Stimulated activated CD4-positive, alpha-beta T cell treated with anti-CD3 and anti-CD28 coated beads, Interleukin-4, amount 100 ng/mL, for 4 hours (primary cell): ENCODE data around the gene TSGA10.
"Not testable (repeated sequence)": the region's sequence is repeated elsewhere in the genome, so short reads cannot be mapped to it uniquely, and the experiment has no call there.

ENCODE experiments used
- DNase-seq, 2 experiments: peaks; one replicate each; pipeline ENCODE4 v3.0.0-alpha.2; 2020

TSGA10 gene

DNA sequence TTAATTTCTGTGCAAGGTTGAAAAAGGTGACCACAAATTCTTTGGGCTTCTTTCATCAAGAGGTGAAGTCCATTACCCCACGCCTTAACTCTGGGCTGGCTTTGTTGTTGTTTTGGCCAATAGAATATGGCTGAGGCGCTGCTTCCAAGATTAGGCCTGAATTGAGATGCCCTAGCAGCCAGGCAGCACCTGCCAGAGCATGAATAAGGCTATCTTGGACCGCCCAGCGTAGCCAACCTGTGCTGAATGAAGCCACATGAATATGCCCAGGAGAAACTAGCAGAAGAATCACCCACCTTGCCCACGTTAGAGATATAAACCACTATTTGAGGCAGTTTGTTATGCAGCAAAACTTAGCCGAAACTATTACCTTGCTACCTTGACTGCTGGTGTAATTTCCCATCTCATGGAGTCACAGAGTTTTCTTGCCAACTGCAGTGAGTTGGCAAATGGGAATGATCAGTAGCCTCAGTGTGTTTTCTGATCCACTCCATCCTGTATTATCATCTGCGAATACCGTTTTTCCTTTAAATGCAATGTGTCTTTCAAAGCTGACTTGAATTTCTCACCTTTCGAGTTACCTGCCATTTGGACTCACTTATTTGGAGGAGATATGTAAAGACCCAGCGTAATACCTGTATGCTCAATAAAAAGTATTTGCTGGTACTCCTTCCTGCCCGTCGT is 679 bp downstream of the TSGA10 start:
- no peak for DNase-seq

DNA sequence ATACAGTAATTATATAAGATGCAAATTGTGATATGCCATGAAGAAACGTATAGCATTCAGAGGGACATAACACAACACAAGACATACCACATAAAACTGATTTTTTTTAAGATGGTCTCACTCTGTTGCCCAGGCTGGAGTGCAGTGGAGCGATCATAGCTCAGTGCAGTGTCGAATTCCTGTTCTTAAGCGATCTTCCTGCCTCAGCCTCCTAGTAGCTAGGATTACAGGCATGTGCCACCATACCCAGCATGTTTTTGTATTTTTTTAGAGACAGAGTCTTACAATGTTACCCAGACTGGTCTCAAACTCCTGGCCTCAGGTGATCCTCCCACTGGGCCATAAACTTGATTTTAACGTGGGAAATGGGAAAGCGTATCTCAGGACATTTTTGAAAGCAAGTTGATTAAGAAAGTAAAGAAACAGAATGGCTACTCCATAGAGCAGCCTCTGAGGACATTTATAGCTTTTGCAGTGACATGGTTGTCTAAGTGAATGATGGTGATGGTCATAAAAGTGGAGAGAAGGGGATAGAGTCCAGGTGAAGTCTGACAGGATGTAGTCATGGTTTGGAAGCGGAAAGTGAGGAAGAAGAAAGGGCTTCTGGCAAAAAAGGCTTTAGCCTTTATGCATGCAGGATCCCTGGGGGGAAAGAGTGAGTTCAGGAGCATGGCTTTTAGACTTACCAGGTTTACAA is 2.4 kb downstream of the TSGA10 start:
- DNase-seq = no peak

DNA sequence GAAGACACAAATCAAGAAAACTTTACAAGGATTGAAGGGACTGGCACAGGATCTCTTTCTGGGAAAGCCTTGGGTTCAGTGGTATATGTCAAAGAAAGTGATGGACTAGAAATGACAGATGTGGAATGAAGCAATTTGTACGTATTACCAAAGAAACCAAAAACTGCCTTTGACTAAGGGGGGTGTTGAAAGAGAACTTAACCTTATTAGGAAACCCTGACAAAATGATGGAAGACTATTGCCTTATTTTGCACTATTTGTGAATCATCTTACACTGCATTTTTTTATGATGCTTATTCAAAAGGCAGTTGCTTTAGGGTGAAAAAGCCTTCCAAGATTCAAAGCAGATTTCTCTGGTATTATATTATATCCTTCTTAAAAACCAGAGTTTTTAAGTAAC is 4.0 kb downstream of the TSGA10 start:
- DNase-seq = no peak

DNA sequence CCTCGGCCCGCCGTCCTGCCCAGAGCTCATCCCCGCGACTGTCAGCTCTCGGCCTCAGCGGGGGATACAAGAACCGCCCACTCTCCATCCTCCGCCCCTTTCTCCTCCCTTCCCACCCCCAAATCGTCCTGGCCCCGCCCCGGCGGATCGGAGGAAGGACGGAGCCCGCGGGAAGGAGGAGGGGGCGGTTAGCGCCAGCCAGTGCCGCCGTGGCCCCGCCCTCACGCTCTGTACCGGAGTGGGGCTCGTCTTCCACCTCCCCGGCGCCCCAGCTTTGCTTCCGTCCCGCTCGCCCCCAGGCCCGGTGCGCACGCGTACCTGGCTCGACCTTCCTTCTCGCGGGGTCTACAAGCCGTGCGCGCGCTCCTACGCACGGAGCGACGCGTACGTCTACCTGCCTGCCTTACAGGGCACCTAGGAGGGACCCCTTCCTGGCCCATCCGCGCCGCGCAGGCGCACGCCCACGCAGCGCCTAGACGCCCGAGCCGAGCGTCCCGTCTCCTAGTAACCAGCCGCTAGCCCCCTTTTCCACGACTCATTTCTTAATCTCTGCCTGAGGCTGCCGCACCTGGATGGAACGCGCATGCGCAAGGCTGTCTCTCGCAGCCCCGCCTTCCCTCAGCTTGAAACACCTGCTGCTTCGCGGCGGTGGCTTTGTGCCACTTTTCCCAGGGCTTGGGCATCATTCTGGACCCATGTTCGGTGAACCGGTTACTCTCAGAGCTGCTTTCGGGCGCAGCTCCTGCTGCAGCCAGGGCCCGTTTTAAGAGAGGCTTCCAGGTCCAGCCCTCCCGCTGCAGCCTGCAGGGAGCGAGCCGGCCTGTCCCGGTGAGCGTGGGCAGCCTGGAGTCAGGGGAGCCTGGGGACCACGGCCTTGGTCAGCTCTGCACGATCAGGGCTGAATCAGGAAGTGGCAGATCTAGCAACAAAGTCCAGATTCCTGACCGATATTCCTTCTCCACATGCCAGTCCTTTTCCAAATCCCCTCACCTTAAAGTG is 13.3 kb downstream of the TSGA10 start, which contains the start of gene C2orf15:
TSS of gene C2orf15 (plus strand) at position 598 of the 999 bp plus-strand sequence. CDS start 8,852 bp downstream, outside the sequence.
- DNase-seq = peak; percentile 97

DNA sequence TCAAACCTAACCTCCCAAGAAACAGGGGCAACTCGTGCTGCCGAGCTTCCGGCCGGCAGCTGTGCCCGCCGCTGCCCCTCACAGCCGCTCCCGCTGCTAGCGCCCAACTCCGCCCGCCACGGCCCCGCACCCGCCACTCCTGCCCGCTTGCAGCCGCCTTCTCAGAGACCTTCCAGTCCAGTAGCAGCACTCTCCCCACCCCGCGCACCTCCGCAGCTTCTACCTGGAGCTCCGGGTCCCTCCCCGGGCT is 14.0 kb downstream of the TSGA10 start:
- no peak for DNase-seq

DNA sequence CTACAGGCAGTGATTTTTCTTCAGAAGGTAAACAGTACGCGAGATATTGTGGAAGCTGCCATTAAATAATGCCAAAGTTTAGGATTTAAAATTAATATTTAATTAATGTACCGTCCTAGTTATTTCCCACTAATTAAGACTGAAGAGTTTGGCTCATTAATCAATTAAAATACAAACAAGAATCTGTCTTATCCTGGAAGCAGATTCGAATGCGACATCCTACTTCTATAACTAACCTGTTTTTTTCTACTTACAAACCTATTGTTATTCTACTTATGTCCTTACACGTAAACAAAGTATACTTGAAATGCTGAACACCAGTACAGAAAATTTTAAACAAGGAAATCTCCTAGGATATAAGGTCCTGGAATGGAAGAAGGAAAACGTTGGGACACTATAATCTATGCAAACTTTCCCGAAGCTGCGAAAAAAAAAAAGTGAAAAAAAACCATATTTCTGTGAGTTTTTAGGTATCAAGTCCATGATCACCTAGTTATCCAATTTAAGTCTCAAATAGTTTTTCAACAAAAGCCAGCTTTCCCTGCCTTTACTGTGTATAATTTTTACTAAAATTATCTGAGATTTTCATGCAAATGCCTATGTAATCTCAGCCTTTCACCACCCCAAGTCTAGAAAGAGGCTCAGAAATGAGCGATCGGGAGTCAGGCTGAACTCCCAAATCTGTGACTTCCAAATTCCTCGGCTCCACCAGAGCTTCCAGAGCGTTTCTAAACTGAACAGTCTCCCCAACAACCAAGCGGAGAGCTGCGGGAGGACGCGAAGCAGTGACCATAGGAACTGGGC is 14.5 kb downstream of the TSGA10 start:
- no peak for DNase-seq

DNA sequence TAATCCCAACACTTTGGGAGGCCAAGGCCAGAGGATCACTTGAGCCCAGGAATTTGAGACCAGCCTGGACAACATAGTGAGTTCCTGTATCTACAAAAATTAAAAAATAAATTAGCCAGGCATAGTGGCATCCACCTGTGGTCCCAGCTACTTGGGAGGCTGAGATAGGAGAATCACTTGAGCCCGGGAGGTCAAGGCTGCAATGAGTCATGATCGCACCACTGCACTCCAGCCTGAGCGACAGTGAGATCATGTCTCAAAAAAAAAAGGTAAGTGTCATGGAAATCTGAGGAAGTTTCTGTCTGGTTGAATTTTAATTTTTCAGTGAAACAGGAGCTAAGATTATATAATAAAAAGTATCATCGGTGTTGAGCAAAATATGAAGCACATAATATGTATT is 15.7 kb downstream of the TSGA10 start:
- no peak for DNase-seq

DNA sequence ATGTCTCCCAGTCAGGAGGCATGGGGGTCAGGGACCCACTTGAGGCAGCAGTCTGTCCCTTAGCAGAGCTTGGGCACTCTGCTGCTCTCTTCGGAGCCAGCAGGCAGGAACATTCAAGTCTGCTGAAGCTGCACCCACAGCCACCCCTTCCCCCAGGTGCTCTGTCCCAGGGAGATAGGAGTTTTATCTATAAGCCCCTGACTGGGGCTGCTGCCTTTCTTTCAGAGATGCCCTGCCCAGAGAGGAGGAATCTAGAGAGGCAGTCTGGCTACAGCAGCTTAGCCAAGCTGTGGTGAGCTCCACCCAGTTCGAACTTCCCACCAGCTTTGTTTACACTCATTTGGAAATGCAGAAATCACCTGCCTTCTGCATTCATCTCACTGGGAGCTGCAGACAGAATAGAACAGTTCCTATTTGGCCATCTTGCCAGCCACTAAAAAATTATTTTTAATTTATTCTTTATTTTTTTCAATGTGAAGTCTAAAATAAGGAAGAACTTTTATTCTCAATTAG is 19.6 kb downstream of the TSGA10 start:
- not testable (repeated sequence) for DNase-seq

DNA sequence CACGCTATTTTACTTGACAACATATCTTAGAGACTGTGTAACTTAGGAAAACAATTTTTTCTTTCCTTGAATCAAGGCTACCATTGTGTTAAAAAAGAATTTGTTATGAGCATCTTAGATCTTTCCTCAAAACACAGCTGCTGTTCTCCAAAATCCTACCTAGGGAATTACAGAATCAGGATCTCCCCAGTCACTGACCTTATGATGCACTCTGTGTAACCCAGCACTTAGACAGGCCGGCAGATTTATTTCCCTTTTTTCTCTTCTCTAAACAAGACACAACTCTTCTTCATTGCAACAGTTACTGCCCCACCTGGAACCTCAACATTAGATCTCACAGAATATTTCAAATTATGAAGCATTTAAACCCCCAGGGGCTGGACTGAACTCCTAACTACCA is 26.8 kb downstream of the TSGA10 start:
- DNase-seq = no peak

DNA sequence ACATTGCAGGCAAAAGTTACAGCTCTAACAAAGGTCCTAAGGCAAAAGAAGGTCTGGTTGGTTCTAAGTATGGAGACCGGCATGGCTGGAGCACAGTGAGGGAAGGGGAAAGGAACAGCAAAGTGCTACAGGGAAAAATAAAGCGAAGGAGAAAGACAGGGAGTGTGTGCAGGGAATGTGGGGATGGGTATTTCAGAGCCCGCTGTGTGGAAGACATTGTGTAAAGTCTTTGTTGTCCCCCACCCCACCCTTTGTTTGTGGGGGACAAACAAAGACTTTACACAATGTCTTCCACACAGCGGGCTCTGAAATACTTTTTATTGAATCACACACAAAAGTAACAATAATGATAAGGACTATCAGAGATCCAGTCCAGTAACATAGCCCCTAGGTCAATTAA is 42.1 kb downstream of the TSGA10 start:
- no peak for DNase-seq

DNA sequence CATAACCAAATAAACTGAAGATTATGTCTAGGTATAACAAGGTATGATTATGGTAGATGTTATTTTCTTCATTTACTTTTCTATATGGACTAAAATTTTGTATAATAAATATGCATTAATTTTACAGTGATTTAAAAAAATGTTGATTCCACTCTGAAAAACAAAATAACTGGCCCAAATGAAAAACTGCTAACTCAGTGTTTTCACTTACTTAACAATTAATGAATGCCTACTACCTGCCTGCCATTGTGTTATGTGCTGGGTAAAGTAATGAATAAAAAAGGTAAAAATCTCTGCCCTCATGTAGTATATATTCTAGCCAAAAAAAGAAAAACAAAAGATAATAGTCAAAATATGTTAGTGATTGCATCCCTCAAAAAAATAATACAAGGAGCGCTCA is 42.8 kb downstream of the TSGA10 start:
- no peak for DNase-seq

DNA sequence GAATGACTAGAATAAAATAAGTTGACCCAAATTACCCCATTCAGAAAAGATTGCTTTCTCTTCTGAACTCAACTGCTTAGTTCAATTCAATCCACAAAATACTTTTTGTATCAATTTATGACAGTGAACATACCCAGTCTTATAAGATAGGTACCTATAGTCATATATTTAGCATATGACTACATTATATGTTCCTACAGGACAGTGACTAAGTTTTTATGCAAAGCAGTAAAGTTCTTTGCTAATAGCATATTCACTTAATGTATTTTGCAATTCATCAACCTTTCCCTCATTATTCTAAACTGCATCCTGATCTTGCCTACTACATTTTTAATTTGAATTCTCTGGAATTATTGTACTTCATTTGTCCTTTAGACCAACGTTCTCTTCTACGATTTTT is 43.5 kb downstream of the TSGA10 start:
- DNase-seq = no peak

DNA sequence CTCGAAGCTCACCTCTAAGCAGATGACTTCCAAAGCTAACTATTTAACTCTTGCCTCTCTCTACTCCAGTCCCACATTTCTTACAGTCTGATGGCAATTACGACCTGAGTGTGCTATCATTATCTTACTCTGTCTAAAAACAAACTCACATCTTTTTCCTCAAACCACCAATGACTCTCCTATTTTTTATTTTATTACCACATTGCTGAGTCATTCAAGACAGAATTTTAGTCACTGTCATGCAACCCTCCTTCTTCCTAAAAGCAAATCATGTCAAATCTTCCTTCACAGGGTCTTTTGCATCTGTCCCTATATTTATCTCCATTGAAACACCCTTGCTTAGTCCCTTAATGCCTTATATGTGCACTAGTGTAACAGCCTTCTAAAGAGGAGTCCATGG is 47.8 kb downstream of the TSGA10 start:
- no peak for DNase-seq

DNA sequence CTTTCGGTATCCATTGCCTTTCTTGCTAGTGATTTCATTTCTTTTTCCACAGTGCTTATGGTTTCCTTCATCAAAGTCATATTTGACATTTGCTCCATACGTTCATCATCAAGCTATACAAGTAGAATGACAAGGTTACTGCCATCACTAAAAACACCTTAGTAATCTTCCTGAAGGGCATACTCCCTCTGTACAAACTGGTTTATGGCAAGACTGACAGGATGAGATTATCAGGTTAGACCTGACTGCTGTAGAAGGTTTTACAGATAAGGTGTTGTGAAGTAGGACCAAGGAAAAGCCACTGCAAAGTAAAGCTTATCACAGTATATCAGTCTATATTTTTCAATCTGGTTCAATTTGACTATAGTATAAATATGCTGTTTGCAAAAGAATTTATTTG is 50.7 kb downstream of the TSGA10 start:
- no peak for DNase-seq

DNA sequence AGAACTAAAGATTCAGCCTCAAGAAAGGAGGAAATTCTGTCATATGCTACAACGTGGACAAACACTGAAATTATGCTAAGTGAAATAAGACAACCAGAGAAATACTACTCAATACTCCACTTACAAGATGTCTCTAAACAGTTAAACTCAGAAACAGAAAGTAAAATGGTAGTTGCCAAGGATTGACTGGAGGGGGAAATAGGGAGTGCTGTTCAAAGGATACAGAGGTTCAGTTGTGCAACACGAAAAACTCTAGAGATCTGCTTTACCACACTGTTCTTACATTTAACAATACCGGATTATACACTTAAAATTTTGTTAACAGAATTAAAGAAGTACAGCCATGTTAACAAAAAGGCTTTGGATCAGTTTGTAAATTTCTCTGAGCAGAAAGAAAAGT is 53.0 kb downstream of the TSGA10 start:
- DNase-seq = no peak

DNA sequence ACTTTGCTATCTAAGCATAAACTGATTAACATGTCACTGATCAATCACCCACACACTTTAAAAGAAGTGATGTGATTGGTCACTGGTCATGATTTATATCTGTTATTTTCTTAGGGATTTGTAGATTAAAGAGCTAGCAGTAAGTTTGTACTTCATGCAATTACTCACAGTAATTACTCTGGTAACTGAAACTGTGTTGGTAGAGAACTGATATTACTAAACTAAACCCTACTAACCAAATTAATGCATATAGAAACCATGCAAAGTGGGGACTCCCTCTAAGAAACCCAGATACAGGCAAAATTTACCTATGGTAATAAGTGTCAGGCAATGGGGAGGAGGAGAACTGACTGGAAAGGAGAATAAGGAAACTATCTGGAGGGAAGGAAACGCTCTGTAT is 58.0 kb downstream of the TSGA10 start:
- no peak for DNase-seq

DNA sequence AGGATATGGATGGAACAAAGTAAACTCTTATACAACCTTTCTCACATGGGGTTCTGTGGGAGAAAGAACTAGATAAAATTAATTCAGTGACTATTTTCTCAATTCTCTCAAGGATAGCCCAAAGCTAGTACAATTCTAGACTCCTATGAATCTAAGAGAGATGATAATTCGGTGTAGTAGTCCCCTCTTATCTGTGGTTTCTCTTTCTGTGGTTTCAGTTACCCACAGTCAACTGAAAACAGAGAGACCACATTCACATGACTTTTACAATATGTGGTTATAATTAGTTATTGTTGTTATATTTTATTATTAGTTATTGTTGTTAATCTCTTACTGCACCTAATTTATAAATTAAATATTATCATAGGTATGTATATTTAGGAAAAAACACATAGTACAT is 66.7 kb downstream of the TSGA10 start:
- DNase-seq = no peak

DNA sequence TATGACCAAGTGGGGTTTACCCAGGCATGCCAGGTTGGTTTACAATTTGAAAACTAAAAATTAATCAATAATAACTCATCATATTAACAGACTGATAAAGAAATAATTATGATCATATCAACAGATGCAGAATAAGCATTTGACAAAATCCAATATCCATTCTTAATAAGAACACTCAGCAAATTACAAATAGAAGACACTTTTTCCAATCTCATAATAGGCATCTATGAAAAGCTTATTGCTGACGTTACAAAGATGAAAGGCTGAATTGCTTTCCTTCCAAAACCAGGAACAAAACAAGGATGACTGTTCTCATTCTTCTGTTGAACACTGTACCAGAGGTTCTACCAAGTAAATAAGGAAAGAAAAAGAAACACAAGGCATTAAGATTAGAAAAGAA is 68.4 kb downstream of the TSGA10 start:
- DNase-seq = no peak

DNA sequence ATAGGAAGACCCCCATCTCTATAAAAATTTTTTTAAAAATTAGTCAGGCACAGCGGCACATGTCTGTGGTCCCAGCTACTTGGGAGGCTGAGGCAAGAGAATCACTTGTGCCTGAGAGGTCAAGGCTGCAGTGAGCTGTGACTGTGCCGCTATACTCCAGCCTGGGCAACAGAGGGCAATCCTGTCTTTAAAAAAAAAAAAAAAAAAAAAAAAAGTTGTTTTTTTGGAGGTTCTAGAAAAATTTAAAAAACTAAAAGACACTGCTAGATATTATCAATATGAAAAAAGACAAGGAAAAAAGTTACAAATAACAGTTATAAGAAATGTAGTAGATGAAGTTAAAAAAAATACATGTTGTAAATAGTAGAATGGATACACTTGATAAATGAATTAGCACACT is 69.3 kb downstream of the TSGA10 start:
- DNase-seq = no peak

DNA sequence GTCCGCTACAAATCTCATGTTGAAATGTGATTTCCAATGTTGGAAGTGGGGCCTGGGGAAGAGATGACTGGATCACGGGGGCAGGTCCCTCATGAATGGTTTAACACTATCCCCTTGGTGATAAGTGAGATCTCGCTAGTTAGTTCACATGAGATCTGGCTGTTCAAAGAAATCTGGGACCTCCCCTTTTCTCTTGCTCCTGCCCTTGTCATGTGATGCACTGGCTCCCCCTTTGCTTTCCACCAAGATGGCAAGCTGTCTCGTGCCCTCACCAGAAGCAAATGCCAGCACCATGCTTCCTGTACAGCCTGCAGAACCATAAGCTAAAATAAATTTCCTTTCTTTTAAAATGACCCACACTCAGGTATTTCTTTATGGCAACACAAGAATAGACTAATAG is 70.5 kb downstream of the TSGA10 start:
- DNase-seq = no peak

DNA sequence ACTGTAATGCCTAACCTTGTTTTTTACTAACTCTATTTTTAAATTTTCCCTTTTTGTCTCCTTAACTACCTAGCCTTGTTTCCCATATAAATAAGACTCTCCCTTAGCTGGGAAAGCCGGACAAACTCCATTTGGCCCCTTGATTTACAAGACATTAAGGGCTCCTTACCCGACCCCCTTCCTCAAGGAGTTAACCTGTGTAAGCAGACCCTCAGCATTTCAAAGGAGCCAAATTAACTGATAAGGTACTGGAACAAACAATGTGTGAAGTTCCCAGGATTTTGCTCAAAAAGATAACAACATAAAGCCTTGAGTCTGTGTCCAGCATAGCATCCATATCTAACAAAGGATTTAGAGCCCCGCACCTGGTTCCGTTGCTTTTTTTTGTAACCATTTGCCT is 72.9 kb downstream of the TSGA10 start:
- no peak for DNase-seq

DNA sequence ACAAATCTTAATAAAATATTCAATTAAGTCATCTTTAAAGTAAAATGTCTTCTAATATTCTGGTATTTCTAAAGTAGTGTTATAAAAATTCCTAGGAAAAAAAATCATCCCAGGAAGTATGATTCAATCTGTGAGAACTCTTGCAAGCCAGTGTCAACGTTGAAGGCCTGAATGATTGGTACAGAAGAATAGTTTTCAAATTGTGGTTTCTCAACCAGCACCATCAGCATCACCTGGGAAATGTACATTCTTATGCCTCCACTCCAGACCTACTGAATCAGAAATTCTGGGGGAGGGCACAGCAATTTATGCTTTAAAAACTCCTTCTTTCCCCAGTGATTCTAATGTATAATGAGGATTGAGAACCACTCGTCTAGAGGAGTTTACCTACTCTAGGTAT is 75.5 kb downstream of the TSGA10 start:
- DNase-seq = no peak

DNA sequence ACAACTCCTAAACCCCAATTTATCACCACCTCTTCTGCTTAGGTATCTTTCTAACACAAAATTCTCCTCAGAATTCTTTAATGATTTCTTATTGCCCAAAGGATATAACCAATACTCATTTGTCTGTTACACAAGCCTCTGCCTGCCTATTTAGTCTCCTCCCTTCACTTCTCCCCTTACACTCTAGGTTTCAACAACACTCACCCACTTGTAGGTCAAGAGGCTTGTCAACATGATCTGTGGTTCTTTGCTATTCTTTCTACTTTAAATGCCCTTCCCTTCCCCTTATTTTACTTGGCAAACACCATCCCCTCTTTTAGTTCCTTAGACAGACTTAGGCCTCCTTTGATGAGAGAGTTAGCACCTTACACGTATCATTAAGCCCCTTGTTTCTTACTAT is 82.2 kb downstream of the TSGA10 start:
- no peak for DNase-seq
